Skeletal muscle cell (primary cell): ENCODE measurements around the gene RNF6.
A peak's percentile ranks its signal among the peaks of the same experiment; 100 is the strongest.
"Not testable (repeated sequence)": the region's sequence is repeated elsewhere in the genome, so short reads cannot be mapped to it uniquely, and the experiment has no call there.

ENCODE experiments used
- DNase-seq: peaks from one replicate; pipeline ENCODE4 v3.0.0-alpha.2; 2010; ENCODE audit warnings: low read depth
- H3K4me3 ChIP-seq: 2 replicates; pipeline ENCODE4 v1.5.1; 2011; ENCODE audit warnings: low read depth, mild to moderate bottlenecking, control low read depth, low read length, moderate library complexity

RNF6 gene

DNA sequence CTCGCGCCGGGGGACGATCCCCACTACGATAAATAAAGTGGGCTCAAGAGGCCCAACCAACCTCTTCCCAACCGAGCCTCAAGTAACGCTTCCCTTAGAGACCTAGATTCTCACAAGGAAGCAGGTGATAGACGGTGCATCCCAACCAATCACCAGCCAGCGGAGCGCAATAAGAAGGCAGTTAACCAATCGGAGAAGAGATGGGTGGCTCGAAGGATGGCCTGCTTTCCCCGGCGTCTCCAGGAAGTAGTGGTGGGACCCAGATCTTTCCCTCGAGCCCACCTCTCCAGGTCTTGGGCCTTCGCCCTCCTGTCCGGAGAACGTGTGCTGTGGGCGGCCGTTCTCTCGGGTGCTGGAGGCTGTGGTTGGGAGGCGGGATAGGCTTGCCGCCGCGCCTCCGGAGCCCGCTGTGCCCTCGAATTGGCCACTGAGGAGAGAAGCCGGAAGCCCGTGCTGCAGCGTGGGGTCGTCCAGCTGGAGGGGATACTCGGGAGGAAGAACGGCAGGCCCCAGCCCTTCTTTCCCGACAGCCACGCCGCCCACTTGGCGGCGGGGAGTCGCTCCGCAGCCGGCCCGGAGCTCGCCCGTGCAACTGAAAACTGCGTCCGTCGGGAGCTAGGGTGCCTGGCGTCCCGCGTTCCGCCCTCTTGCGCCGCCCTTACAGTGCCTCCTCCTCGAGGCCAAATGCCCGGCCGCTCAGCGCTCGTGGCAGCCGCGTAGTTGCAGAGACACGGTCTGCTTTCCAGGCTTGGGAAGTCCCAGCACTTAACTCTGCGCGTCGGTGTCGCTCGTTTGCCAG lies at the start of gene RNF6:
TSS of gene RNF6 (minus strand) at position 594 of the 799 bp plus-strand sequence. CDS start 2,665 bp downstream, outside the sequence.
- peak; percentile 98 for DNase-seq

DNA sequence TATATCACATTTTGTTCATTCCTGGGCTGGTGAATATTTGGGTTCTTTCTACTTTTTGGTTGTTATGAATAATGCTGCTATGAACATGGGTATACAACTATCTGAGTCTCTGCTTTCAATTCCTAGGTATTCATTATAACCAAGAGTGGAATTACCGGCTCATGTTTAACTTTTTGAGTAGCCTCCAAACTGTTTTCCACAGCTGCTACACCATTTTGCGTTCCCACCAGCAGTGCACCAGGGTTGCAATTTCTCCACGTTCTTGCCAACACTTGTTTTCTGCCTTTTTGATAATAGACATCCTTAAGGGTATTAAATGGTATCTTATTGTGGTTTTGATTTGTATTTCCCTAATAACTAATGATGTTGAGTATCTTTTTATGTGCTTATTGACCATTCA lies 48.6 kb upstream of the RNF6 start:
- no peak overlapping the region for H3K4me3 ChIP-seq
- no peak for DNase-seq

More for the DNA sequence above, at the start of gene RNF6:
- peak within 1 kb of the TSS; percentile 83 for H3K4me3 ChIP-seq

DNA sequence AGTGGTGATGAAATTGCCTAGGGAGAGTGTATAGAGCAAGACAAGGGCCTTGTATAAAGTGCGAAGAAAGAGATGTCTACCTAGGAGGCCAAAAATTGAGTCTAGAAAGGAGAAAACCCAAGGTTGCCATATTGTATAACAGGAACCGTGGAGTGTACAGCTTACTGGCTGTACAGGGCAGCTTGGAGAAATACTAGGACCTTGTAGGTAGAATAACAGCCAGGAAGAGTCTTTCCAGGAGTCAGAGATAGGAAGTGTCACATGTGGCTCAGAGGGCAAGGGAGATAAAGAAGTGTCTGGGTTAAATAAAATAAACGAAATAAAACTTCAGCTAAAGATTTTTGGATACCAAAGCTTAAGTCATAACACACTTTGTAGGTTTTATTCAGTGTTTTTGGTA lies 44.2 kb upstream of the RNF6 start:
- no peak overlapping the region for H3K4me3 ChIP-seq
- DNase-seq = no peak

DNA sequence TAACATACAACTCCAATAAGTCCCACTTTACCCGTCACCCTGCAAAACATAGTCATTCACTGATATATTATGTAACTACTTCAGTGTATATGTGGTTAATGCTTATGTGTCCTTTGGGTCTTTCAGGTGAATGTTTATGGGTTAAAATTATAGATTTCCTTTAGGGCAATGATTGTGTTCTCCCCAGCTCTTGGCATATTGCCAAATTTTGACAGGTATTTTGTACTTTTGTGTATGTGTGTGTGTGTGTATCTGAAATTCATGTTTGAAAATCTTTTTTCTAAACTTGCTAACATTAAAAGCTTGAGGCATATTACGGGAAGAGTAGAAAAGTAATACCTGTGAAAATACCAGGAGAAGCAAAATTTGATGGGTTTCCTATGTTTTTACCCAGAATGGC lies 40.0 kb upstream of the RNF6 start:
- DNase-seq = no peak

DNA sequence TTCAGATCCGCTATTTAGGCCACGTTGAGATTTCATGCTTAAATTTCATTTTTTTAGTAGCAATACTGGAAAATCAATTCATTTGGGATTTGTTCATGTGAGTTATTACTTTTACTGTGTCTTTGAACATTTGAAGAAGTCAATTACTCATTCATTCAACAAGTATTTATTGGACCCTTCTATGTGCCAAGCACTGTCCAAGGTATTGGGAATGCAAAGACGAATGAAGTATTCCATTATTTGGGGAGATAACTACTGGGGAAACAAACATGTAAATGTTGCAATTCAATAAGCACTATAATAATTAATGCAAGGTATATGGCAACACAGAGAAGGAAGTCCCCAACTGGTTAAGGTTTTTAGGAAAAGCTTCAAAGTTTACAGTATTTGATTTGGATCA lies 37.5 kb upstream of the RNF6 start:
- no peak overlapping the region for H3K4me3 ChIP-seq

More for the DNA sequence above, 40.0 kb upstream of the RNF6 start:
- no peak overlapping the region for H3K4me3 ChIP-seq

DNA sequence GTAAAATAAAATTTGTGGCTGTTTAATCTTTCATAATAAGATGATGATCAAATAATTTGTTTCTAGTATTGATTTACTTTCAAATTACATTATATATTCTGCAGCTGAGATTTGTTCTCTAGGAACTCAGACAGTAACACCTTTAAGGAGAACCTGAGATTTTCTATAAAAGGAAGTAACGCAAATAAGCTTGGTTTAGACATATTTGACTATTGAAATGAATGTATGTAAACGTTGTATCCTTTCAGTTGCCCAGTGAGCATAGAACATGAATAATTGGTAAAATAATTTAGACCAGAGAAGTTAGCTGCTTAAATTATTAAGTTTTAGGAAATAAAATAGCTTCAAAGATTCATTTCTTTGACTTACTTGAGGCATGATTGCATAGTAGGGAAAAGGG lies 34.9 kb upstream of the RNF6 start:
- DNase-seq = no peak
- no peak overlapping the region for H3K4me3 ChIP-seq

More for the DNA sequence above, 37.5 kb upstream of the RNF6 start:
- no peak for DNase-seq

DNA sequence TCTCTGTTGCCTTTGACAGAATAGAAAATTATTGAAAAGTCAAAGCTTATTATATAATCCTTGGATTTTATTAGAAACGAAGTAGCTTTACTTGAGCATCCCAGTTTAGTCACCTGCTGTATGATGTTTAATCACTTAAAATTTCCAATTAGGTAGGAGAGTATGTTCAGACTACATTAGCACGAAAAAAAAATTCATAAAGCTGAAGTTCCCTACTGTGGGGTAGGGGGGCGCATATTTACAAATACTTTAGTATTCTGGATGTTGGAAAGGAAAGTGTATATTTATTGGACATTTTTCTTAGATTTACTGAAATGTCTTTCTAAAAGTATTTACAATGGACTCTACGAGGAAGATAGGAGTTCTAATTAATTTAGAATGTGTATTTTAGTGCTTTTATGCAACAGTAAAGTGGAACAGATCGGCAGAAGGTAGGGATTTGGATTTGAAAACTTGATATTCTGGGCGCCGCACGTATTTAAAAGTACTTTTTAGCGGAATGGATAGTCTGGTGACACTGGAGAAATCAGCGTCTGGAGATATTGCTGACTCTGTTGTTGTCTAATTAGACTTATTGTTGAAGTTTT lies 33.7 kb upstream of the RNF6 start:
- DNase-seq = no peak
- peak overlapping the region; percentile 85 for H3K4me3 ChIP-seq

DNA sequence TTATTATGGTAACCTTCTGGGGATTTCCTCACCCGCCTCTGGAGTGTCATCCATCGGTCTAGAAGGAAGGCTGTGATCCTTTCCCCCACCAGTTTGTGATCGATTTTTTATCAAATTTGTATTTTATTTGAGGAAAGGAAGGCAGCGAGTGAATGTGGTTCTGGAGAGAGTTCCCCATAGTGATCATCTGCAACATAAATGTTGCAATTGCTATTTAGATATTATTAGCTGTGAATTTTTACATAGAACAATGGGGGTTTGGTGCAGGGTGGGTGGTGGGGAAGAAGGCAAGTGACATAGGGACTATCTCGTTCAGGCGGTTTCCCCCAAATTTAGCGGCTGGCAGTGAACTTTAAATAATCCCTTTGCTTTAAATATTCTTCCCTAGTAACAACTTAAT lies 33.0 kb upstream of the RNF6 start:
- peak overlapping the region; percentile 85 for H3K4me3 ChIP-seq

DNA sequence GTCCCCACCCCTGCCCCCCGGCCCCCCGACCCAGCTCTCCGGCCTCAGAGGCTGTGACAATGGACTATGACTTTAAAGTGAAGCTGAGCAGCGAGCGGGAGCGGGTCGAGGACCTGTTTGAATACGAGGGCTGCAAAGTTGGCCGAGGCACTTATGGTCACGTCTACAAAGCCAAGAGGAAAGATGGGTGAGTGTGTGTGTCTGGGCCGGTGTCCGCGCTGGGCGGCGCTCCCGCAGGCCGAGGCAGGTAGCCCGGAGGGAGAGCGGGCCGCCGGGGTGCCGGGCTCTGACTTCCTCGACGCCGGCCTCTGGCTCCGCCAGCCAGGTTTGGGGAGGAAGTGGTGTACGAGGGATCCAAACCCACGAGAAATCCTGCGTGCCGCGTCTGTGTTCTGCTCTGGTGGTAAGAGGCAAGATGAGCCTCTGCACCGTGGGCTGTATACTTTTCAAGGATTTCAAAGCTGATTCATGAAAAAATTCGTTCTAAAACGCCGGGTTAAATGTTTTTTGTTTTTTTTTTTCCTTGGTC lies 32.5 kb upstream of the RNF6 start:
- DNase-seq = no peak
- peak overlapping the region; percentile 85 for H3K4me3 ChIP-seq

More for the DNA sequence above, 33.0 kb upstream of the RNF6 start:
- DNase-seq = no peak

DNA sequence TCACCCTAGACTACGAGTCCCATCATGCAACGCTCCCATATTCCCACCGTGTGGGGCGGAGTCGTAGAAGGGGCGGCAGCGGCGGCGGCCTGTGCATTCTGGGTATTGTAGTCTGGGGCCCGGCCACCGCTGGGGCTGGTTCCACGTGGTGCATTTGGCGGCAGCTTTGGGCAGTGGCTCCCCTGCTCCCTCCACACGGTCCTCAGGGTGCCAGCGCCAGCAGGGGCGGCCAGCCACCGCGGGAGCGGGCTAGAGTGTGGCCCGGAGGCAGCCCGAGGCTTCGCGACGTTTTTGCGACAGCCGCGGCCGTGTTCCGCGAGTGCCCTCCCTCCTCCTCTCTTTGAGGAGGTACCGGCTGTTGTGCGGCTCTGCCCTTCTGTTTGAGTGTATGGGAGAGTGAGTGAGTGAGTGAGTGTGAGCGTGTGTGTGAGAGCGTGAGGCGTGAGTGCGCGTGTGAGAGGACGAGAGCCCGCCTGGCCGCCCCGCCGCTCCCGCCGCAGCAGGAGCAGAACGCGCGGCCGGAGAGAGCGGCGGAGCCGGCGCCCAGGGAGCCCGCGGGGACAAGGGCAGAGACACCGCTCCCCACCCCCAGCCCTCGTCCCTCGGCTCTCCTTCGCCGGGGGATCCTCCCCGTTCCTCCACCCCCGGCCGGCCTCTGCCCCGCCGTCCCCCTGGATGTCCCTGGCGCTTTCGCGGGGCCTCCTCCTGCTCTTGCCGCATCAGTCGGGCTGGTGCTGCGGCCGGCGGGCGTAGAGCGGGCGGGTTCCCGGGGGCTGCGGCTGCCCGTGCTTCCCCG lies 31.9 kb upstream of the RNF6 start, which contains the start of gene CDK8:
TSS of gene CDK8 (plus strand) at position 343 of the 796 bp plus-strand sequence. CDS start 513 bp downstream, outside the sequence.
- H3K4me3 ChIP-seq = peak within 1 kb of the TSS; percentile 85
- DNase-seq = peak; percentile 79

DNA sequence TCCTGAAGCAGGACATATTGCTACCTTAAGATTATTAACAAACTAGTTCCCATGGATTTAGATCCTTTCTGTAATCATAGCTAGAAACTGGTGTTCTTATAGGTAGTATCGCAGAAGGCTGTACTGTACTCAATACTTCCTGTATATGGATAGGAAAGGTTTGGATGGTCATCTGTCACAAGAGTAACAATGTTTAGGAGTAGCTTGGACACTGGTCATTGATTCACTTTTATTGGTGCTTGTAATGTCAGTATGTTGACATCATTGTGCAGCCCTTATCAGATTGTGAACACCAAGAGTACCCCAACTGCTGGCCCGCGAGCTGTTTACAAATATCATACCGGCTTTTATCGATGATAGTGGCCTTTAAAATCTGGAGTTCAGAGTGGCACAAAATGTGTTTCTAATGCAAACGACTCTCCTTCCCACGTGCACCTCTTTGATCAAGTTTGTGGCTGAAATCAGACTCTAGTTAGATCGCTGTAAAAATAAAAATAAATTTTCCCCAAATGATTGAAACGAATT lies 31.2 kb upstream of the RNF6 start:
- peak overlapping the region; percentile 85 for H3K4me3 ChIP-seq
- DNase-seq = no peak

DNA sequence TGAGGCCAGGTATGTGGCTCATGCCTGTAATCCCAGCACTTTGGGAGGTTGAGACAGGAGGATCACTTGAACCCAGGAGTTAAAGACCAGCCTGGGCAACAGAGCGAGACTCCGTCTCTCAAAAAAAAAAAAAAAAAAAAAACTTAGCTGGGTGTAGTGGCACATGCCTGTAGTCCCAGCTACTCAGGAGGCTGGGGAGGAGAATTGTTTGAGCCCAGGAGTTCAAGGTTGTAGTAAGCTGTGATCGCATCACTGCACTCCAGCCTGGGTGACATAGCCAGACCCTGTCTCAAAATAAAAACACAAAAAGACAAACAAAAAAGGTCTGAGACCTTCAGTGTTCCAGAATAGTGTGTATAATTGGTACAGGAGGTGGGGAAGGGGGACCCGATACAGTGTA lies 29.9 kb upstream of the RNF6 start:
- DNase-seq, H3K4me3 ChIP-seq: not testable (repeated sequence)

DNA sequence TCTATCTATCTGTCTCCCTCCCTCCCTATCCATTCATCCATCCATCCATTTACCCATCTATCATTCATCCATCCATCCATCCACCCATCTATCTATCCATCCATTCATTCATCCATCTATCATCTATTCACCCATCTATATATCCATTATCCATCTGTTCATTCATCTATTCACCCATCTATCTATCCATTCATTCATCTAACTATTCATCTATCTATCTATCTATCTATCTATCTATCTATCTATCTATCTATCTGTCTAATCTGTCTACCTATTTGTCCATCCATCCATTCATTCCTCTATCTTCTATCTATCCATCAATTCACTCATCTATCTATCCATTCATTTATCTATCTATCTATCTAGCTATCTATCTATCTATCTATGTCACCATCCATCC lies 27.4 kb upstream of the RNF6 start:
- no peak overlapping the region for H3K4me3 ChIP-seq
- no peak for DNase-seq

DNA sequence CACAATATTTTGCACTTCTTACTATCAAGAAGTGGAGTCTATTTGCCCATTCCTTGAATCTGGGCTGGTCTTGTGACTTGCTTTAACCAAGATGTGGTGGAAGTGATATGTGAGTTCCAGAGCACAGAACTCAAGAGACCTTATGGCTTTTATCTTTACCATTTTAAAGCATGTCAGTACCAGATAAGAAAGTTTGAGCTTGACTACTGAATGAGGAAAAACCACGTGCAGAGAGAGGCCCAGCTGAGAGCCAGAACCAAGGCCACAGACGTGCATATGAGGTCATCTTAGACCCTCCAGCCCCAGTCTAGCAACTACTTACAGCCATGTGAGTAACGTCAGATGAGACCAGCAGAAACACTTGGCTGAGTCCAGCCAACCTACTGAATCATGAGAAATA lies 25.5 kb upstream of the RNF6 start:
- no peak for DNase-seq
- no peak overlapping the region for H3K4me3 ChIP-seq

DNA sequence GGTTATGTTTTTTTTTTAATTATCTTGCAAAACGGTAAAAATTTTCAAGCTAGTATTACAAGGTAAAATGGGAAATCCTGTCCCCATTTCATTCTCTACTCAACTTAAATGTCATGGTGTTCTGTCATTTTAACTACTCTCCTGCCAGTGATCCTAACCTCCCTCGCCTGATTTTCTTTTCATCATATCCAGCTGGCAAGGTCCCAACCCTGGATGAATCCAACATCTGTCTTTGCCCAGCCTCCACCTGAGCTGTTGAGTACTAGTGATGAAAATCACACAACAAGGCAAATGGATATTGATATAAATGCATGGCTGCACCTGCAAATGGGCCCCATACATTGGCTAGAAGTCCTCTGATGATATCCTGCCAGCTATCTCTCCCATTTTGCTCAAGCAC lies 24.9 kb upstream of the RNF6 start:
- H3K4me3 ChIP-seq = no peak overlapping the region

DNA sequence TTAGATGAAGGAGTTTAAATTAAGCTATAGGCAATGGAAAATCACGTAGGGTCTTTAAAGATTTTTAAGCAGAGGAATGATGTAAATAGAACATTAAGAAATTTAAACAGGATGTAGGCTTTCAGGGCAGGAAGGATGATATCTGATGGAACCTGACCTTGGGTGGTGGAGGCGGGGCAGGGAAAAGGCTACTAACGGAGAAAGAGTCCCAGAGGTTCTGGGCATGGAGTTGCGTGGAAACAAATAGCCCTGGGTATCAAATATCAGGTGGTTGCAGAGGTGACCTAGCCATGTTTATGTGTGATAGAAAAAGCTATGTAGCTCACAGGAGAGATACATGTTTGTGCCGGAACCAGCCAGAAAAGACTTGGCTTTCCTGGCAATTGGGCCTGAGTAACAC lies 24.0 kb upstream of the RNF6 start:
- no peak overlapping the region for H3K4me3 ChIP-seq
- DNase-seq = no peak

More for the DNA sequence above, 24.9 kb upstream of the RNF6 start:
- DNase-seq = no peak

DNA sequence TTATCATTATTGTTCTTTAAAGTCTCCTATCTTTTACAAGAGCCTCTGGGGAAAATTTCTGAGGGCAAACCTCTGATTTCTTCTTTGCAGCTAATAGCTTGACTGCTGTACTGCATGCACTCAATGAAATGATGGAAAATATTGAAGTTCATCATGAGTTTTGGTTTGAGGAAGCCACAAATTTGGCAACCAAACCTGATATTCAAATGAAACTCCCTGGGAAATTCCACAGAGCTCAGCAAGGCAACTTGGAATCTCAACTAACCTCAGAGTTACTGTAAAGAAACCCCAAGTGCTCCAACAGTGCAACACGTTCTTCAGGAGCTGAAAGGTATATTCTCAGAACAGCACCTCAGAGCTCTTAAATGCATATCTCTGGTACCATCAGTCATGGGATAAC lies 14.2 kb upstream of the RNF6 start:
- no peak for DNase-seq
- H3K4me3 ChIP-seq = no peak overlapping the region

DNA sequence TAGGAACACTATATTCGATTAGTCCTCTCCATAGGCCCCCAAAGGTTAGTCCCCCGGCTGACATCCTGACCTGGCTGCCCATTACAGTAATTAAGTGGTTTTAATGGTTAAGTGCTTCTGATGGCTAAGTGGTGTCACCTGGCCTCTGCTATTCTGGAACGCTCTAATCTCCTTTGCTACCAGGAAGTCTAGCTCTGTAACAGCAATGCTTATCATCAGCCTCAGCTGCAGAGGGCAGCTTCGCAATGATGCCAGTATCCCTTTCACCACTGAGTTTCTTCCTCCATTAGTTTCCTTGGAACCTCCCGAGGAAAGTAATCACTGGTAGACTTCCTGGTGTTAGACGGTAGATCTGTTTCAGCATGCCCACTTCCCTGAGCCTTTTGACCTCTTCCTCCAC lies 8.6 kb upstream of the RNF6 start:
- no peak overlapping the region for H3K4me3 ChIP-seq
- no peak for DNase-seq

DNA sequence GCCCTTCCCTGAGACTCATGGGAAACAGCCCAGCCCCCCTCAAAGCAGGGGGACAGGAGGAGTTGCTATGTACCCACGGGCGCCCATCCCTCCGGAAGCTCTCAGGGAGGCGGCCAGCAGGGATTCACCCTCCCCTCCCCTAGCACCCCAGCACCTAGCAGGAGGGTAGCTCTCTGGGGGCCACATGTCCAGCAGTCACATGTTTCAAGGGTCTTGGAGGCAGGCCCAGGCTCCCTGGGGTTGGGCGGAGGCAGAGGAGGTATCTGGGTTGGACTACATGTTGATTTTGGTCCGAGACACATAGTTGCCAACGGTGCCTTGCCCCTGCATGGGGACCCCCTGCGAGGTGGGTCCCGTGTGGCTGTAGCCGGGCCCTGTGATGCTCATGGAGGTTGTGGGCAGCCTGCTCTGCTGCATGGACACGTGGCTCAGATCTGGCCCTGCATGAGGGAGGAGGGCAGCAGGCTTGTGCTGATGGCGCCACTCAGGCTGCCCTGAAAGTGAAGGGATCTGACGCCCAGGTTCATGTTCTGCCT lies 7.0 kb upstream of the RNF6 start:
- no peak overlapping the region for H3K4me3 ChIP-seq
- no peak for DNase-seq
